ENCODE measurements around the gene SMAD4.

Gene SMAD4

GRCh38 chr18:51125976-51126375 lies 96.0 kb downstream of the SMAD4 start:
- TF ChIP-seq EGR1 (IDR thresholded peaks at IDR 0.05) (no peak), YY1 (IDR thresholded peaks at IDR 0.05; ENCODE audit: low read depth) (no peak), NFIC (IDR thresholded peaks at IDR 0.05) (no peak), TEAD4 (IDR thresholded peaks at IDR 0.05) (no peak), USF1 (IDR thresholded peaks at IDR 0.05) (no peak), REST (IDR thresholded peaks at IDR 0.05; ENCODE audit: low read depth) (no peak)

GRCh38 chr18:51127664-51128063 lies 97.7 kb downstream of the SMAD4 start:
- TF ChIP-seq, protein P1, sequence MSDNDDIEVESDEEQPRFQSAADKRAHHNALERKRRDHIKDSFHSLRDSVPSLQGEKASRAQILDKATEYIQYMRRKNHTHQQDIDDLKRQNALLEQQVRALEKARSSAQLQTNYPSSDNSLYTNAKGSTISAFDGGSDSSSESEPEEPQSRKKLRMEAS (IDR thresholded peaks at IDR 0.05): no peak
- no peak for TF ChIP-seq USF1 (IDR thresholded peaks at IDR 0.05)
- no peak for TF ChIP-seq CEBPB (IDR thresholded peaks at IDR 0.05)
- no peak for TF ChIP-seq FOXM1 (IDR thresholded peaks at IDR 0.05; ENCODE audit: borderline replicate concordance, low read depth)

DNA sequence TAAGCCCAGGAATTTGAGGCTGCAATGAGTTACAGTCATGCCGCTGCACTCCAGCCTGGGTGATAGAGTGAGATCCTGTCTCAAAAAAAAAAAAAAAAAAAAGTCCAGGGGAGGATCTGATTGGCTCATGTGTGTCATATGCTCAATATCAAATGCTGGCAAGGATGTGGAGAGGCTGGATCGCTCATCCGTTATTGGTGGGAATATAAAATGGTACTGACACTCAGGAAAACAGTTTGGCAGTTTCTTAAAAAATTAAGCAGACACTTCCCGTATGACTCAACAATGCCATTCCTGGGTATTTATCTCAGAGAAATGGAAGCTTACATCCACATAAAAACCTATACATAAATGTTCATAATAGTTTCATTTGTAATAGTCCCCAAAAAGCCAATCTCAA lies 98.5 kb downstream of the SMAD4 start:
- TF ChIP-seq NFIC (IDR thresholded peaks at IDR 0.05): no peak
- no peak for TF ChIP-seq FOXM1 (IDR thresholded peaks at IDR 0.05; ENCODE audit: borderline replicate concordance, low read depth)
- TF ChIP-seq USF1 (IDR thresholded peaks at IDR 0.05): no peak
- no peak for TF ChIP-seq REST (IDR thresholded peaks at IDR 0.05; ENCODE audit: low read depth)
- no peak for TF ChIP-seq EP300 (IDR thresholded peaks at IDR 0.05; ENCODE audit: borderline replicate concordance)
- TF ChIP-seq RAD21 (IDR thresholded peaks at IDR 0.05; ENCODE audit: low read depth): no peak
- TF ChIP-seq CREB1 (IDR thresholded peaks at IDR 0.05; ENCODE audit: low read depth): no peak
- TF ChIP-seq CEBPB (IDR thresholded peaks at IDR 0.05): no peak
- no peak for TF ChIP-seq ZBTB7A (IDR thresholded peaks at IDR 0.05; ENCODE audit: low read depth)

DNA sequence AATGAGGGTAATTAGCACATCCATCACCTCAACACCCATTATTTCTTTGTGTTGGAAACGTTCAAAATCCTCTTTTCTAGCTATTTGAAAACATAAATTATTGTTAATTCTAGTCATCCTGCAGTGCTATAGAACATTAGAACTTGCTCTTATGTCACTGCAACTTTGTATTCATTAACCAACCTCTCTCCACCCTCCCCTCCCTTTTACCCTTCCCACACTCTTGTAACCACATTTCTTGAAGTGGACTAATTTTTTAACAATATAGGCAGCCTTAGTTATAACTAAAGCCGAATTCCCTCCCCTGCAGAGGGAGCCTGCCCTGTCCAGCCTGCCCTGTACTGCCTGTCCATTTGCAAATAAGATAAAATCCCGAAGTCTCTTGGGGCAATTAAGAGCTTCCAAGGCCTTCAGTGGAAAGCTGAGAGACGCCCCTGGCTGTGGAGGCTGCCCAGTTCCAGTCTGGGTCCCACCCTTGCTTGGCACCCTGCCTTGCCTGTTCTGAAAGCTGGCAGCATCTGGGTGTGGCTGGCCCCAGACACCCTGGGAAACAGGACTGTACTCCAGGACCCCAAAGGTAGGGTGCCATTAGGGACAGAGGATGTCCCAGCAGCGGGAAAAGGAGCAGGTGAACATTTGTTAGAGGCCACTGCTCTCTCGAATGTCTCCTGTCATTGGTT lies 102.4 kb downstream of the SMAD4 start:
- TF ChIP-seq REST (IDR thresholded peaks at IDR 0.05; ENCODE audit: low read depth): no peak
- TF ChIP-seq CEBPB (IDR thresholded peaks at IDR 0.05): no peak
- no peak for TF ChIP-seq EGR1 (IDR thresholded peaks at IDR 0.05)
- no peak for TF ChIP-seq YY1 (IDR thresholded peaks at IDR 0.05; ENCODE audit: low read depth)
- no peak for TF ChIP-seq USF1 (IDR thresholded peaks at IDR 0.05)
- TF ChIP-seq TCF12 (IDR thresholded peaks at IDR 0.05; ENCODE audit: low read depth): no peak
- TF ChIP-seq FOXM1 (IDR thresholded peaks at IDR 0.05; ENCODE audit: borderline replicate concordance, low read depth): no peak
- TF ChIP-seq TAF1 (IDR thresholded peaks at IDR 0.05; ENCODE audit: low read depth): no peak
- TF ChIP-seq TEAD4 (IDR thresholded peaks at IDR 0.05): no peak
- TF ChIP-seq NFIC (IDR thresholded peaks at IDR 0.05): no peak
- TF ChIP-seq, protein P1 (IDR thresholded peaks at IDR 0.05): no peak
- TF ChIP-seq CREB1 (IDR thresholded peaks at IDR 0.05; ENCODE audit: low read depth): no peak
- TF ChIP-seq RAD21 (IDR thresholded peaks at IDR 0.05; ENCODE audit: low read depth): no peak
- TF ChIP-seq ZBTB7A (IDR thresholded peaks at IDR 0.05; ENCODE audit: low read depth): no peak
- no peak for TF ChIP-seq EP300 (IDR thresholded peaks at IDR 0.05; ENCODE audit: borderline replicate concordance)

Data from Ishikawa (cell line).